Measurements from ENCODE around the gene HSPA1A. TPM values are rescaled to one million over a fixed set of nuclear protein-coding genes. Genes with fewer than 3 reads are reported as not detected.

HSPA1A gene
- total and polyA plus RNA-seq, 9 of the 15 experiments (the other 6 are each of a cell fraction or from before 2014, with no cell fraction given) = 2.2 to 273 (median 107) TPM

DNA sequence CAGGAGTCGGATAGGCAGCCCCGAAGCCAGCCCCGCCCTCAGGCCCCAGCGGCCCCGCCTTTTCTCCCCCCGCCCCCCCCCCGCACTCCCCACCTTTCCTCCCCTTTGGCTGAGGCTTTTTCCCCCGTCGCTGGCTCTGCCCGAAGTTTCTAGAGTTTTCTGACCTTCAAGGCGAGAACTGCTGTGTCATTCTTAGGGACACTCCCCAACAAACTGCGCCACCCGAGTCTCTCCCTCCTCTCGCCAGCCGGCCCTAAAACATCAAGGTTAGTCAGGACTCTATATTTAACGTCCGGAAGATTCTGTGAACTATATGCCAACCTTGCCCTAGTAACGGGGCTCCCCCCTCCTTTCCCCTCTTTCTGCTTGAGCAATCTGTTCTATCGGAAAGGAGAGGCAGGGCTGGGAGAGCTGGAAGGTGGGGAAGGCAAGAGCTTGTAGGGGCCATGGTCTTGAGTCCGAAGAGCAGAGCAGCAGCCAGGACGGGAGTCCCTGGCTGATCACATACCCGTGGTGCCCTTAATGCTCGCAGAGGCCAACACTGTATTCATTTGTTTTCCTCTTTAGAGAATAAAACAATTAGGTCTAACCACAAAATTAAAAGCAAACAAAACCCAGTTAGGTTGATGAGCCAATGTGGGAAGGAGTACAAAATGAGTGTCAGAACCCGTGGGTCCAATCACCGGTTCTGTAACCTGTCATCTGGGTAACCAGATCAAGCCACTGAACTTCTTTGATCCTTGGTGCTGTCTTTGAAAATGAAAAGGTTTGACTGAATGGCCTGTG is 6.9 kb downstream of the HSPA1A start (continued):
- TF ChIP-seq, protein P1, sequence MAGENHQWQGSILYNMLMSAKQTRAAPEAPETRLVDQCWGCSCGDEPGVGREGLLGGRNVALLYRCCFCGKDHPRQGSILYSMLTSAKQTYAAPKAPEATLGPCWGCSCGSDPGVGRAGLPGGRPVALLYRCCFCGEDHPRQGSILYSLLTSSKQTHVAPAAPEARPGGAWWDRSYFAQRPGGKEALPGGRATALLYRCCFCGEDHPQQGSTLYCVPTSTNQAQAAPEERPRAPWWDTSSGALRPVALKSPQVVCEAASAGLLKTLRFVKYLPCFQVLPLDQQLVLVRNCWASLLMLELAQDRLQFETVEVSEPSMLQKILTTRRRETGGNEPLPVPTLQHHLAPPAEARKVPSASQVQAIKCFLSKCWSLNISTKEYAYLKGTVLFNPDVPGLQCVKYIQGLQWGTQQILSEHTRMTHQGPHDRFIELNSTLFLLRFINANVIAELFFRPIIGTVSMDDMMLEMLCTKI (IDR thresholded peaks at IDR 0.05; ENCODE audit: partially characterized antibody) = no peak
- no peak for TF ChIP-seq RFX1 (IDR thresholded peaks at IDR 0.05)
- TF ChIP-seq, protein P2, sequence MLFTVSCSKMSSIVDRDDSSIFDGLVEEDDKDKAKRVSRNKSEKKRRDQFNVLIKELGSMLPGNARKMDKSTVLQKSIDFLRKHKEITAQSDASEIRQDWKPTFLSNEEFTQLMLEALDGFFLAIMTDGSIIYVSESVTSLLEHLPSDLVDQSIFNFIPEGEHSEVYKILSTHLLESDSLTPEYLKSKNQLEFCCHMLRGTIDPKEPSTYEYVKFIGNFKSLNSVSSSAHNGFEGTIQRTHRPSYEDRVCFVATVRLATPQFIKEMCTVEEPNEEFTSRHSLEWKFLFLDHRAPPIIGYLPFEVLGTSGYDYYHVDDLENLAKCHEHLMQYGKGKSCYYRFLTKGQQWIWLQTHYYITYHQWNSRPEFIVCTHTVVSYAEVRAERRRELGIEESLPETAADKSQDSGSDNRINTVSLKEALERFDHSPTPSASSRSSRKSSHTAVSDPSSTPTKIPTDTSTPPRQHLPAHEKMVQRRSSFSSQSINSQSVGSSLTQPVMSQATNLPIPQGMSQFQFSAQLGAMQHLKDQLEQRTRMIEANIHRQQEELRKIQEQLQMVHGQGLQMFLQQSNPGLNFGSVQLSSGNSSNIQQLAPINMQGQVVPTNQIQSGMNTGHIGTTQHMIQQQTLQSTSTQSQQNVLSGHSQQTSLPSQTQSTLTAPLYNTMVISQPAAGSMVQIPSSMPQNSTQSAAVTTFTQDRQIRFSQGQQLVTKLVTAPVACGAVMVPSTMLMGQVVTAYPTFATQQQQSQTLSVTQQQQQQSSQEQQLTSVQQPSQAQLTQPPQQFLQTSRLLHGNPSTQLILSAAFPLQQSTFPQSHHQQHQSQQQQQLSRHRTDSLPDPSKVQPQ (CRISPR knock-in tag; IDR thresholded peaks at IDR 0.05; ENCODE audit: borderline replicate concordance) = 0 out of 2 replicates have a peak, but pooled peaks have one; percentile 12
- no peak for TF ChIP-seq KDM1A (IDR thresholded peaks at IDR 0.05)
- TF ChIP-seq SMAD1 (IDR thresholded peaks at IDR 0.05; ENCODE audit: low read depth, low read length, partially characterized antibody) = peak; percentile 89
- no peak for TF ChIP-seq SMARCA5 (IDR thresholded peaks at IDR 0.05)
- TF ChIP-seq, protein P3, sequence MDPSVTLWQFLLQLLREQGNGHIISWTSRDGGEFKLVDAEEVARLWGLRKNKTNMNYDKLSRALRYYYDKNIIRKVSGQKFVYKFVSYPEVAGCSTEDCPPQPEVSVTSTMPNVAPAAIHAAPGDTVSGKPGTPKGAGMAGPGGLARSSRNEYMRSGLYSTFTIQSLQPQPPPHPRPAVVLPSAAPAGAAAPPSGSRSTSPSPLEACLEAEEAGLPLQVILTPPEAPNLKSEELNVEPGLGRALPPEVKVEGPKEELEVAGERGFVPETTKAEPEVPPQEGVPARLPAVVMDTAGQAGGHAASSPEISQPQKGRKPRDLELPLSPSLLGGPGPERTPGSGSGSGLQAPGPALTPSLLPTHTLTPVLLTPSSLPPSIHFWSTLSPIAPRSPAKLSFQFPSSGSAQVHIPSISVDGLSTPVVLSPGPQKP (CRISPR knock-in tag; IDR thresholded peaks at IDR 0.05) = no peak
- TF ChIP-seq, protein P4, sequence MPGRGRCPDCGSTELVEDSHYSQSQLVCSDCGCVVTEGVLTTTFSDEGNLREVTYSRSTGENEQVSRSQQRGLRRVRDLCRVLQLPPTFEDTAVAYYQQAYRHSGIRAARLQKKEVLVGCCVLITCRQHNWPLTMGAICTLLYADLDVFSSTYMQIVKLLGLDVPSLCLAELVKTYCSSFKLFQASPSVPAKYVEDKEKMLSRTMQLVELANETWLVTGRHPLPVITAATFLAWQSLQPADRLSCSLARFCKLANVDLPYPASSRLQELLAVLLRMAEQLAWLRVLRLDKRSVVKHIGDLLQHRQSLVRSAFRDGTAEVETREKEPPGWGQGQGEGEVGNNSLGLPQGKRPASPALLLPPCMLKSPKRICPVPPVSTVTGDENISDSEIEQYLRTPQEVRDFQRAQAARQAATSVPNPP (IDR thresholded peaks at IDR 0.05; ENCODE audit: borderline replicate concordance, insufficient read depth, insufficient read length) = no peak
- TF ChIP-seq BCOR (IDR thresholded peaks at IDR 0.05) = peak; percentile 75
- TF ChIP-seq, protein P5, sequence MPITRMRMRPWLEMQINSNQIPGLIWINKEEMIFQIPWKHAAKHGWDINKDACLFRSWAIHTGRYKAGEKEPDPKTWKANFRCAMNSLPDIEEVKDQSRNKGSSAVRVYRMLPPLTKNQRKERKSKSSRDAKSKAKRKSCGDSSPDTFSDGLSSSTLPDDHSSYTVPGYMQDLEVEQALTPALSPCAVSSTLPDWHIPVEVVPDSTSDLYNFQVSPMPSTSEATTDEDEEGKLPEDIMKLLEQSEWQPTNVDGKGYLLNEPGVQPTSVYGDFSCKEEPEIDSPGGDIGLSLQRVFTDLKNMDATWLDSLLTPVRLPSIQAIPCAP (CRISPR knock-in tag; IDR thresholded peaks at IDR 0.05; ENCODE audit: borderline replicate concordance) = peak; percentile 35; the same call in 1 of the 2 replicates
- TF ChIP-seq BRF1 (IDR thresholded peaks at IDR 0.05; ENCODE audit: borderline replicate concordance, extremely low read depth, insufficient read length) = no peak
- TF ChIP-seq, protein P6, sequence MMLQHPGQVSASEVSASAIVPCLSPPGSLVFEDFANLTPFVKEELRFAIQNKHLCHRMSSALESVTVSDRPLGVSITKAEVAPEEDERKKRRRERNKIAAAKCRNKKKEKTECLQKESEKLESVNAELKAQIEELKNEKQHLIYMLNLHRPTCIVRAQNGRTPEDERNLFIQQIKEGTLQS (IDR thresholded peaks at IDR 0.05) = no peak
- TF ChIP-seq, protein P6 (CRISPR knock-in tag; conservative IDR thresholded peaks at IDR 0.05) = peak; percentile 88
- TF ChIP-seq, protein P7, sequence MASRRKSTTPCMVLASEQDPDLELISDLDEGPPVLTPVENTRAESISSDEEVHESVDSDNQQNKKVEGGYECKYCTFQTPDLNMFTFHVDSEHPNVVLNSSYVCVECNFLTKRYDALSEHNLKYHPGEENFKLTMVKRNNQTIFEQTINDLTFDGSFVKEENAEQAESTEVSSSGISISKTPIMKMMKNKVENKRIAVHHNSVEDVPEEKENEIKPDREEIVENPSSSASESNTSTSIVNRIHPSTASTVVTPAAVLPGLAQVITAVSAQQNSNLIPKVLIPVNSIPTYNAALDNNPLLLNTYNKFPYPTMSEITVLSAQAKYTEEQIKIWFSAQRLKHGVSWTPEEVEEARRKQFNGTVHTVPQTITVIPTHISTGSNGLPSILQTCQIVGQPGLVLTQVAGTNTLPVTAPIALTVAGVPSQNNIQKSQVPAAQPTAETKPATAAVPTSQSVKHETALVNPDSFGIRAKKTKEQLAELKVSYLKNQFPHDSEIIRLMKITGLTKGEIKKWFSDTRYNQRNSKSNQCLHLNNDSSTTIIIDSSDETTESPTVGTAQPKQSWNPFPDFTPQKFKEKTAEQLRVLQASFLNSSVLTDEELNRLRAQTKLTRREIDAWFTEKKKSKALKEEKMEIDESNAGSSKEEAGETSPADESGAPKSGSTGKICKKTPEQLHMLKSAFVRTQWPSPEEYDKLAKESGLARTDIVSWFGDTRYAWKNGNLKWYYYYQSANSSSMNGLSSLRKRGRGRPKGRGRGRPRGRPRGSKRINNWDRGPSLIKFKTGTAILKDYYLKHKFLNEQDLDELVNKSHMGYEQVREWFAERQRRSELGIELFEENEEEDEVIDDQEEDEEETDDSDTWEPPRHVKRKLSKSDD (conservative IDR thresholded peaks at IDR 0.05; ENCODE audit: low read length) = no peak
